DND-41 (cell line): ENCODE data around the gene ANKRD33.

Source experiments
- ATAC-seq: fragments of 200-7000 bp; cut with Tn5 transposase; 3 replicates; pipeline ENCODE4 v1.9.1; 2021; ENCODE audit warnings: low read depth; ENCODE audit not compliant: insufficient read depth
- DNase-seq: peaks from one replicate; pipeline ENCODE4 v3.0.0-alpha.2; 2020
- H2AFZ ChIP-seq: 2 replicates; pipeline ENCODE4 v1.6.0; 2012; ENCODE audit warnings: low read depth, low read length
- H3K27ac ChIP-seq: 2 replicates; pipeline ENCODE4 v1.5.1; 2012; ENCODE audit warnings: low read length, inconsistent platforms
- H3K27me3 ChIP-seq: fragments of 200-600 bp; sonication (generic); 2 replicates; pipeline ENCODE4 v1.6.0; 2012; ENCODE audit warnings: low read length, mild to moderate bottlenecking, inconsistent platforms; ENCODE audit not compliant: insufficient read depth, poor library complexity
- H3K36me3 ChIP-seq: 2 replicates; pipeline ENCODE4 v1.5.1; 2012; ENCODE audit warnings: low read length, inconsistent platforms; ENCODE audit not compliant: insufficient read depth
- H3K4me1 ChIP-seq: 2 replicates; pipeline ENCODE4 v1.5.1; 2012; ENCODE audit warnings: mild to moderate bottlenecking, low read length; ENCODE audit not compliant: insufficient read depth
- H3K4me2 ChIP-seq: 2 replicates; pipeline ENCODE4 v1.6.0; 2012; ENCODE audit warnings: mild to moderate bottlenecking, moderate library complexity, low read length, inconsistent platforms; ENCODE audit not compliant: insufficient read depth
- H3K4me3 ChIP-seq, 2 experiments: fragments of 200-600 bp in 1 of 2; shearing (Covaris generic) in 1 of 2; 2 replicates each; pipeline ENCODE4 v1.5.1; 2012 to 2016; ENCODE audit warnings: inconsistent platforms in 2 of 2, low read length in 2 of 2, mild to moderate bottlenecking in 2 of 2, low read depth in 1 of 2, moderate library complexity in 1 of 2
- H3K79me2 ChIP-seq: 2 replicates; pipeline ENCODE4 v1.6.0; 2012; ENCODE audit warnings: low read length, inconsistent platforms; ENCODE audit not compliant: insufficient read depth
- H3K9ac ChIP-seq: 2 replicates; pipeline ENCODE4 v1.6.0; 2012; ENCODE audit warnings: low read depth, mild to moderate bottlenecking, inconsistent platforms, low read length, moderate library complexity
- H3K9me3 ChIP-seq: 2 replicates; pipeline ENCODE4 v1.5.1; 2012; ENCODE audit warnings: low read length, moderate library complexity, mild to moderate bottlenecking, inconsistent platforms; ENCODE audit not compliant: insufficient read depth, severe bottlenecking
- H4K20me1 ChIP-seq: 2 replicates; pipeline ENCODE4 v1.6.0; 2012; ENCODE audit warnings: low read length; ENCODE audit not compliant: insufficient read depth
- CTCF ChIP-seq: IDR thresholded peaks from 2 replicates; pipeline ENCODE4 v1.5.1; 2012; ENCODE audit warnings: borderline replicate concordance, low read length, moderate library complexity, mild to moderate bottlenecking; ENCODE audit not compliant: poor library complexity, severe bottlenecking; ENCODE audit errors: extremely low read depth
- EZH2 ChIP-seq: IDR thresholded peaks from 3 replicates; pipeline ENCODE4 v1.6.1; 2012; ENCODE audit warnings: borderline replicate concordance, low read depth, mild to moderate bottlenecking, moderate library complexity, low read length, inconsistent platforms; ENCODE audit not compliant: severe bottlenecking

The ANKRD33 gene

GRCh38 chr12:51910168-51910567 lies 22.3 kb downstream of the ANKRD33 start:
- ATAC-seq: no peak
- no peak overlapping the region for H3K27ac ChIP-seq
- no peaks in the 10 kb centered on the region for H3K9me3 ChIP-seq
- H3K27me3 ChIP-seq: no peaks in the 10 kb centered on the region
- no peaks in the 10 kb centered on the region for H4K20me1 ChIP-seq
- H3K79me2 ChIP-seq: no peaks in the 10 kb centered on the region
- DNase-seq: no peak
- no peaks in the 10 kb centered on the region for H3K4me1 ChIP-seq
- no peak overlapping the region for H3K4me2 ChIP-seq
- H3K4me3 ChIP-seq: no peak overlapping the region
- no peaks in the 10 kb centered on the region for H3K36me3 ChIP-seq
- TF ChIP-seq CTCF (no peak), EZH2 (no peak)
- H2AFZ ChIP-seq: no peak overlapping the region
- H3K9ac ChIP-seq: no peak overlapping the region

- Histone ChIP-seq H3K4me1 (no peaks in the 10 kb centered on the region), H3K27ac (no peak overlapping the region), H3K4me3 (no peak overlapping the region), H3K79me2 (no peaks in the 10 kb centered on the region), H3K9ac (no peak overlapping the region), H3K27me3 (no peaks in the 10 kb centered on the region), H3K9me3 (no peaks in the 10 kb centered on the region), H2AFZ (no peak overlapping the region), H3K4me2 (no peak overlapping the region), H3K36me3 (no peaks in the 10 kb centered on the region), H4K20me1 (no peaks in the 10 kb centered on the region)
- no peak for TF ChIP-seq CTCF
- TF ChIP-seq EZH2: no peak
- ATAC-seq (no peak), DNase-seq (no peak)
Observed at GRCh38 chr12:51910691-51911090, 22.8 kb downstream of the ANKRD33 start.

GRCh38 chr12:51911307-51911706 lies 23.4 kb downstream of the ANKRD33 start:
- DNase-seq (no peak), ATAC-seq (no peak)
- no peaks in the 10 kb centered on the region for H3K79me2 ChIP-seq
- H3K36me3 ChIP-seq: no peaks in the 10 kb centered on the region
- no peak overlapping the region for H3K4me2 ChIP-seq
- no peaks in the 10 kb centered on the region for H4K20me1 ChIP-seq
- H3K9ac ChIP-seq: no peak overlapping the region
- H3K27me3 ChIP-seq: no peaks in the 10 kb centered on the region
- no peaks in the 10 kb centered on the region for H3K9me3 ChIP-seq
- no peak overlapping the region for H3K27ac ChIP-seq
- no peak overlapping the region for H3K4me3 ChIP-seq
- TF ChIP-seq CTCF (no peak), EZH2 (no peak)
- H2AFZ ChIP-seq: no peak overlapping the region
- no peaks in the 10 kb centered on the region for H3K4me1 ChIP-seq
